Loucy (cell line): ENCODE data around the gene ADCY9.

Experiments
- H2AFZ ChIP-seq: fragments of 200-600 bp; sonication (generic); 2 replicates; pipeline ENCODE4 v1.6.0; 2016; ENCODE audit warnings: antibody characterized with exemption, mild to moderate bottlenecking, low read length, moderate library complexity
- H3F3A ChIP-seq: fragments of 200-600 bp; 2 replicates; pipeline ENCODE4 v1.6.0; 2016; ENCODE audit warnings: antibody characterized with exemption, low read depth, mild to moderate bottlenecking
- H3K27me3 ChIP-seq: fragments of 200-600 bp; sonication (generic); 2 replicates; pipeline ENCODE4 v1.6.1; 2014; ENCODE audit warnings: low read length, mild to moderate bottlenecking; ENCODE audit not compliant: insufficient read depth, poor library complexity, severe bottlenecking
- H3K36me3 ChIP-seq: fragments of 200-600 bp; sonication (generic); 2 replicates; pipeline ENCODE4 v1.6.1; 2016; ENCODE audit warnings: low read length; ENCODE audit not compliant: insufficient read depth
- H3K4me1 ChIP-seq: fragments of 200-600 bp; sonication (generic); 2 replicates; pipeline ENCODE4 v1.5.1; 2014; ENCODE audit warnings: low read length, mild to moderate bottlenecking; ENCODE audit not compliant: insufficient read depth, poor library complexity, severe bottlenecking
- H3K4me2 ChIP-seq: fragments of 200-600 bp; sonication (generic); 2 replicates; pipeline ENCODE4 v1.6.0; 2014; ENCODE audit warnings: antibody characterized with exemption, low read length, low read depth, mild to moderate bottlenecking; ENCODE audit not compliant: poor library complexity, severe bottlenecking
- H3K4me3 ChIP-seq: fragments of 200-600 bp; sonication (generic); 2 replicates; pipeline ENCODE4 v1.5.1; 2014; ENCODE audit warnings: low read length, mild to moderate bottlenecking, mixed read lengths; ENCODE audit not compliant: poor library complexity, severe bottlenecking
- H3K79me2 ChIP-seq: fragments of 200-600 bp; sonication (generic); 2 replicates; pipeline ENCODE4 v1.6.1; 2014; ENCODE audit warnings: low read length; ENCODE audit not compliant: insufficient read depth
- H3K9ac ChIP-seq: fragments of 200-600 bp; sonication (generic); 2 replicates; pipeline ENCODE4 v1.6.0; 2014; ENCODE audit warnings: mild to moderate bottlenecking, low read depth, low read length, moderate library complexity; ENCODE audit not compliant: poor library complexity, severe bottlenecking
- H3K9me2 ChIP-seq: fragments of 200-600 bp; sonication (generic); replicated peaks from 2 replicates; pipeline ENCODE4 v1.6.1; 2016; ENCODE audit warnings: low read depth, low read length, mixed read lengths
- H3K9me3 ChIP-seq: fragments of 200-600 bp; sonication (generic); 2 replicates; pipeline ENCODE4 v1.6.1; 2014; ENCODE audit warnings: mild to moderate bottlenecking, antibody characterized with exemption, low read length, low read depth; ENCODE audit not compliant: insufficient read depth
- H4K20me1 ChIP-seq: fragments of 200-600 bp; sonication (generic); 2 replicates; pipeline ENCODE4 v1.6.0; 2014; ENCODE audit warnings: antibody characterized with exemption, low read length, mild to moderate bottlenecking; ENCODE audit not compliant: insufficient read depth, poor library complexity, severe bottlenecking
- EZH2phosphoT487 ChIP-seq: fragments of 200-600 bp; IDR thresholded peaks from 2 replicates; pipeline ENCODE4 v1.6.1; 2018; ENCODE audit warnings: antibody characterized with exemption, mild to moderate bottlenecking, moderate library complexity, borderline replicate concordance
- TF ChIP-seq, protein P1 (sequence below): fragments of 200-600 bp; sonication (generic); conservative IDR thresholded peaks from 2 replicates; pipeline ENCODE4 v1.5.1; 2014; ENCODE audit warnings: mild to moderate bottlenecking, antibody characterized with exemption, low read length

ADCY9 gene

DNA sequence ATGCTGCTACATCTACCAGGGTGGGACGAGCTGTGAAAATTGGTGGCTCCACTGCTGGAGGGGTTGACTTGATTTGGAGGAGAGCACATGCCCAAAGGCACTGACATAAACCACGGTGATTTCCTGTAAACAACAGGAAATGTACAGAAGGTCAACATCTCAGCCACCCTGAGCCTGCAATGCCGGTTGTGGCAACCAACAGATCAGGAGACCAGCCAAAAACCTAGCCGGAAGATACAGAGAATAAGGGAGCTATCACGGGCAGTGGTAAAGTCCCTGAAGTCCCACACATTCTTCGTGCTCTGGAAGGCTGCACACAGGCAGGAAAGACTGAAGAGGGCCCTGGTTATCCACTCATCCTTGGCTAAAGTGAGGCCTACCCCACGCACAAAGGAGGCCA lies 56.2 kb downstream of the ADCY9 start:
- Histone ChIP-seq H3K27me3 (no peaks in the 10 kb centered on the region), H3K4me1 (no peaks in the 10 kb centered on the region), H3K9me2 (no peaks in the 10 kb centered on the region), H2AFZ (no peak overlapping the region), H4K20me1 (no peaks in the 10 kb centered on the region), H3K36me3 (no peaks in the 10 kb centered on the region), H3K9me3 (no peaks in the 10 kb centered on the region), H3K4me2 (no peak overlapping the region), H3F3A (no peaks in the 10 kb centered on the region), H3K4me3 (no peak overlapping the region), H3K9ac (no peak overlapping the region), H3K79me2 (no peaks in the 10 kb centered on the region)
- no peak for TF ChIP-seq EZH2phosphoT487
- TF ChIP-seq, protein P1, sequence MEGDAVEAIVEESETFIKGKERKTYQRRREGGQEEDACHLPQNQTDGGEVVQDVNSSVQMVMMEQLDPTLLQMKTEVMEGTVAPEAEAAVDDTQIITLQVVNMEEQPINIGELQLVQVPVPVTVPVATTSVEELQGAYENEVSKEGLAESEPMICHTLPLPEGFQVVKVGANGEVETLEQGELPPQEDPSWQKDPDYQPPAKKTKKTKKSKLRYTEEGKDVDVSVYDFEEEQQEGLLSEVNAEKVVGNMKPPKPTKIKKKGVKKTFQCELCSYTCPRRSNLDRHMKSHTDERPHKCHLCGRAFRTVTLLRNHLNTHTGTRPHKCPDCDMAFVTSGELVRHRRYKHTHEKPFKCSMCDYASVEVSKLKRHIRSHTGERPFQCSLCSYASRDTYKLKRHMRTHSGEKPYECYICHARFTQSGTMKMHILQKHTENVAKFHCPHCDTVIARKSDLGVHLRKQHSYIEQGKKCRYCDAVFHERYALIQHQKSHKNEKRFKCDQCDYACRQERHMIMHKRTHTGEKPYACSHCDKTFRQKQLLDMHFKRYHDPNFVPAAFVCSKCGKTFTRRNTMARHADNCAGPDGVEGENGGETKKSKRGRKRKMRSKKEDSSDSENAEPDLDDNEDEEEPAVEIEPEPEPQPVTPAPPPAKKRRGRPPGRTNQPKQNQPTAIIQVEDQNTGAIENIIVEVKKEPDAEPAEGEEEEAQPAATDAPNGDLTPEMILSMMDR, result no peak

DNA sequence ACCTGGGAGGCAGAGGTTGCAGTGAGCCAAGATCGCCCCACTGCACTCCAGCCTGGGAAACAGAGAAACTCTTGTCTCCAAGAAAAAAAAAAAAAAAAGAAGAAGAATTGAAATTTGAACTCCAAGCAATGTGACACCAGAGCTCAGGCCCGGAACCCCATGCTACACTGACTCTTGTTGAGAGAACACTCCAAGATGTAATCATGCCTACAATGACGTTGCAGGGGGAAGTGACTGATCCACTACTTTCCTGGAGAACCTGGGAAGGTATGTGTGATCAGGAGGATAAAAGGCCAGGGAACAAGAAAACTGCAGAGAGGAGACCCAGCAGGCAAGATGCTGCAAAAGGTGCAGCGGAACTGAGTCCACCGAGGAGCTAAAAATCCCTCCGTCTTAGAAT lies 57.9 kb downstream of the ADCY9 start:
- TF ChIP-seq, protein P1, result no peak
- no peak for TF ChIP-seq EZH2phosphoT487
- Histone ChIP-seq H3K36me3 (no peaks in the 10 kb centered on the region), H3K9ac (no peak overlapping the region), H3K9me3 (no peaks in the 10 kb centered on the region), H3F3A (no peaks in the 10 kb centered on the region), H3K9me2 (no peaks in the 10 kb centered on the region), H4K20me1 (no peaks in the 10 kb centered on the region), H3K4me2 (no peak overlapping the region), H2AFZ (no peak overlapping the region), H3K27me3 (no peaks in the 10 kb centered on the region), H3K4me1 (no peaks in the 10 kb centered on the region), H3K79me2 (no peaks in the 10 kb centered on the region), H3K4me3 (no peak overlapping the region)

DNA sequence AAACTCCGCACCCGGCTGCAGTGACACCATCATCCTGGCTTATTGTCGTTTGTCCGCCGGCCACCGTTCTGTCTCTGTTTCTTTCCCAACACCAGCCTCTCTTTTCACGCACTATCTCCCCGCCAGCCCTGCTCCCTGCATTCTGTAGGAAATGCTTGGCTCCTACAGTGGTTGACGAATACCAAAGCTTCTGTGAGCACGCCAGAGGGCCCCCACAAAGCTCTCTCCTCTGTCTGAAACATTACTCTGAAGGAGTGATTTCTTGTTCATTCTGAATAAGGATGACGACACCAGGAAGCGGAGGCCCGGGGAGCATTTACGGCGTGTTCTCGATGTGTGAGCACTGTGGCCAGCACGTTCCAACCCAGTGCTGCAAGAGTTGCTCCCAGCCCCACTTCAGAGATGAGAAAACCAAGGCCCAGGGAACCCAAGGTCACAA lies 58.8 kb downstream of the ADCY9 start:
- H3K4me2 ChIP-seq, result no peak overlapping the region
- no peak for TF ChIP-seq EZH2phosphoT487
- TF ChIP-seq, protein P1, result no peak
- no peaks in the 10 kb centered on the region for H3K4me1 ChIP-seq
- H4K20me1 ChIP-seq, result no peaks in the 10 kb centered on the region
- no peak overlapping the region for H3K4me3 ChIP-seq
- H3K79me2 ChIP-seq, result no peaks in the 10 kb centered on the region
- no peaks in the 10 kb centered on the region for H3F3A ChIP-seq
- no peaks in the 10 kb centered on the region for H3K36me3 ChIP-seq
- no peaks in the 10 kb centered on the region for H3K27me3 ChIP-seq
- H3K9me3 ChIP-seq, result no peaks in the 10 kb centered on the region
- no peak overlapping the region for H2AFZ ChIP-seq
- no peaks in the 10 kb centered on the region for H3K9me2 ChIP-seq
- H3K9ac ChIP-seq, result no peak overlapping the region
